Fibroblast of pulmonary artery (primary cell): ENCODE results near the gene IRX4.
"Not testable (repeated sequence)": the region's sequence is repeated elsewhere in the genome, so short reads cannot be mapped to it uniquely, and the experiment has no call there.

Source experiments
- DNase-seq: peaks from one replicate; pipeline ENCODE4 v3.0.0-alpha.2; 2010; ENCODE audit warnings: low read depth
- H3K4me3 ChIP-seq: replicated peaks from 2 replicates; pipeline ENCODE4 v1.5.1; 2011; ENCODE audit warnings: low read depth, mild to moderate bottlenecking, control low read depth, low read length, moderate library complexity
- TF ChIP-seq, protein P1 (sequence below): IDR thresholded peaks from 2 replicates; pipeline ENCODE4 v1.5.1; 2011; ENCODE audit warnings: mild to moderate bottlenecking, control low read depth, low read length, inconsistent platforms; ENCODE audit errors: missing control alignments

IRX4 gene

DNA sequence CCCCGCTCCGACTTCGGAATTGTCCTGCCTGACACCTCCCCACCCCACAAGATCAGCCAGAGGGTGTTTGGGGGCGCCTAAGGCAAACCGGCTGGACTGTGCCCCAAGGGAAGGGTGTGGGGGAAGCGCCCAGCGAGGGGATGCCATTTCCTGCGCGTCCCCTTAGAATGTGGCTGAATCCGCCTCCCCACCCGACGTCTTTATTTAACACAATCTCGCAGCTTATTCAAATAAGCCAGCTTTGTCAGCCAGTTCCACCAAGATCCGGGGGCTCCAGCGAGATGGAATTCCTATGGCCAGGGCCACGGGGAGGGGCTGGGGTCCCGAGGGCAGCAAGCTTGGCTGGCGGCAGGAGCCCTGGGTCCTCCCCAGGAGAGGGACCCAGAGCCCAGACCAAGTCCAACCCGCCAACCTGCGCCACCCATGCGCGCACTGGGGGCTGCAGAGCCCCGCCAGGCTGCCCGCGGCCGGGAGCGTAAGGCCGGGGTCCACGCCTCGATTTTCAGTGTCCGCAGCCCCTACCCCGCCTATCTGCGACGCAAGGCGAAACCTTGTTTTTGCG lies 7.4 kb downstream of the IRX4 start:
- TF ChIP-seq, protein P1, sequence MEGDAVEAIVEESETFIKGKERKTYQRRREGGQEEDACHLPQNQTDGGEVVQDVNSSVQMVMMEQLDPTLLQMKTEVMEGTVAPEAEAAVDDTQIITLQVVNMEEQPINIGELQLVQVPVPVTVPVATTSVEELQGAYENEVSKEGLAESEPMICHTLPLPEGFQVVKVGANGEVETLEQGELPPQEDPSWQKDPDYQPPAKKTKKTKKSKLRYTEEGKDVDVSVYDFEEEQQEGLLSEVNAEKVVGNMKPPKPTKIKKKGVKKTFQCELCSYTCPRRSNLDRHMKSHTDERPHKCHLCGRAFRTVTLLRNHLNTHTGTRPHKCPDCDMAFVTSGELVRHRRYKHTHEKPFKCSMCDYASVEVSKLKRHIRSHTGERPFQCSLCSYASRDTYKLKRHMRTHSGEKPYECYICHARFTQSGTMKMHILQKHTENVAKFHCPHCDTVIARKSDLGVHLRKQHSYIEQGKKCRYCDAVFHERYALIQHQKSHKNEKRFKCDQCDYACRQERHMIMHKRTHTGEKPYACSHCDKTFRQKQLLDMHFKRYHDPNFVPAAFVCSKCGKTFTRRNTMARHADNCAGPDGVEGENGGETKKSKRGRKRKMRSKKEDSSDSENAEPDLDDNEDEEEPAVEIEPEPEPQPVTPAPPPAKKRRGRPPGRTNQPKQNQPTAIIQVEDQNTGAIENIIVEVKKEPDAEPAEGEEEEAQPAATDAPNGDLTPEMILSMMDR = no peak
- DNase-seq = no peak
- H3K4me3 ChIP-seq = no peak overlapping the region

DNA sequence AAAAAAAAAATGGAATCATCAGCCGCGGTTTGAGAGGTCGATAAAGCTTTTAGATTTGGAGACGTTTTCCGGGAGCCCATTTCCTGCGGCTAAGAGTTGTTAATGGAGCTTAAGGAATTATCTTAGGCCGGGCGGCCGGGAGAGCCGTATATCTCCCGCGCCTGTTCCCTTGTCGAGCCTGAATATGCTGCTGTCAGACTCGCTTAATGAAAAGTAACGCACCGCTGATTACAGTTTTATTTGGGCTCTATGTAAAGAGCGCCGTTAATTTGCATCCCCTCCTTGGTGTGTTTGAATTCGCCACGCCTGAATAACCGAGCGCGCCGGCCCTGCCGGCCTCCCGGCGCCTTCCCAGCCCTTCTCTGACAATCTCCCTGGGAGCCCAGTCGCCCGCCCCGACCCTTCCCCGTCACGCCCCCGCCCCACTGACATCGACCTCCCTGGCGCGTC lies 7.9 kb downstream of the IRX4 start:
- TF ChIP-seq, protein P1 = no peak

DNA sequence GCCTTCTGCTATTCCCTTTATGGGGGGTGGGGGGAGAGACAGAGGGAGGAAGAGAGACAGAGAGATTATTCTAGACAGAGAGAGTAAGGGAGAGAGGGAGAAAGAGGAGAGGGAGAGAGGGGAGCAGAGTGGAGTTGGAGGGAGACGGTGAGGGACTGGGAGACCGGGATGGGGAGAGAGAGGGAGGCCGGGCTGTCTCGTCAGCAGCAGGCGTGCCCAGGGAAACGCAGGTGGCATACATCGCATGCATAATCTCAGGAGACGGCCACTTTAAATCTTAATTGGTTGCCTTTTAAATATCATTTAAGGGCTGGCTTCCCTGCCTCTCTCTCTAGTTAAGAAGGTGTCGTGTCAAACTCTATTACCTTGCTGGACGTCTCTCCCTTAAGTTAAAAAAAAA lies 8.4 kb downstream of the IRX4 start:
- TF ChIP-seq, protein P1 = no peak
- no peak overlapping the region for H3K4me3 ChIP-seq
- no peak for DNase-seq

More for the DNA sequence above, 7.9 kb downstream of the IRX4 start:
- H3K4me3 ChIP-seq = no peak overlapping the region
- no peak for DNase-seq

DNA sequence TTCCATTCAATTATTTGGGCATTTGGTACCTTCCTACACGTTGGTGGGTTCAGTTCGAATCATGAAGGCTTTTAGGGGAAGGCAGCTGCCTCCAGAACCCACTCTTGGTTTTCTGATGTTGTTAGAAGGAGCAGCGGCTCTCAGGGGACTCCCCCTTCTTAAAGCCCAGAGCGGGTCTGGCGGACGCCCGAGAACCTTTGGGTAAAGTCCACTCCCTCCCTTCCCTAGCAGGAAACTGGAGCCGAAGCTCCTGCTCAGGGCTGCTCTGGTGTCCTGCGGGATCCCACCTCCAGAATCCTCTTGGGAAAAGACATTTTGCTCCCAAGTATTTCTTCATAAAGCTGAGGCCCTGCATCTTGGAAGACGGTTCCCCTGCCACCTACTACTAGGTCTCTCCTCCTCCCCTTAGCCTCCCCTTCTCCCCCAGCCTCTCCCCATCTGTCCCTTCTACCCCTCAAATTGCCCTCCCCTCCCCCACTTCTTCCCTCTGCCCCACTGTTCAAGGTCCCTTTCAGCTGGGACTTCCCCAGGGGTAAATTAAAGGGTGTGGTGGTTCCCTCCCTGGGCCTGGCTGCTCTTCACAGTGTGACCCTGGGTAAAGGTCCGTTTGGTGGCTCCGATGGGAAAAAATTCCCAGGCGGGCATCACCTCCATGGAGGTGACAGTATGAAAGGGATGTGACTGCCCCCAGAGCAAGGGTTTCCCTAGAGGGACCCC lies 9.3 kb downstream of the IRX4 start:
- TF ChIP-seq, protein P1 = no peak
- no peak for DNase-seq
- H3K4me3 ChIP-seq = no peak overlapping the region

DNA sequence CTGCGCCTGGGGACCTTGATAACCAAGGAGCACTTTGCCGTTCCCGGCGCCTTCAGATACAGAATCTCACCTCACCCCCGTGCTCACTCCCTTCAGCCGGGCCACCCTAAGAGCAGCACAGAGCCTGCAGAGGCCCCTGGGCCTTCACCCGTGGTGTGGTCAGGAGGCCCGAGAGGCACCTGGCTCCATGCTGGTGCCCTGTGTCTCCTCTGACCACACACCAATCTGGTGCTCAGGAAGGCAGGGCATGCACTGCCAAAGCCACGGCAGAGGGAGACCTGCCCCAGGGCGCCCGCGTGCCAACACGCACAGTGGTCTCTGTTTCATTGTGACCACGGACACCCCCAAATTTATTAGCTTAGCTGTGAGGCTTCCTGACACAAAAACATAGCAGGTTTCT lies 11.3 kb downstream of the IRX4 start:
- TF ChIP-seq, protein P1 = no peak
- no peak overlapping the region for H3K4me3 ChIP-seq
- no peak for DNase-seq

DNA sequence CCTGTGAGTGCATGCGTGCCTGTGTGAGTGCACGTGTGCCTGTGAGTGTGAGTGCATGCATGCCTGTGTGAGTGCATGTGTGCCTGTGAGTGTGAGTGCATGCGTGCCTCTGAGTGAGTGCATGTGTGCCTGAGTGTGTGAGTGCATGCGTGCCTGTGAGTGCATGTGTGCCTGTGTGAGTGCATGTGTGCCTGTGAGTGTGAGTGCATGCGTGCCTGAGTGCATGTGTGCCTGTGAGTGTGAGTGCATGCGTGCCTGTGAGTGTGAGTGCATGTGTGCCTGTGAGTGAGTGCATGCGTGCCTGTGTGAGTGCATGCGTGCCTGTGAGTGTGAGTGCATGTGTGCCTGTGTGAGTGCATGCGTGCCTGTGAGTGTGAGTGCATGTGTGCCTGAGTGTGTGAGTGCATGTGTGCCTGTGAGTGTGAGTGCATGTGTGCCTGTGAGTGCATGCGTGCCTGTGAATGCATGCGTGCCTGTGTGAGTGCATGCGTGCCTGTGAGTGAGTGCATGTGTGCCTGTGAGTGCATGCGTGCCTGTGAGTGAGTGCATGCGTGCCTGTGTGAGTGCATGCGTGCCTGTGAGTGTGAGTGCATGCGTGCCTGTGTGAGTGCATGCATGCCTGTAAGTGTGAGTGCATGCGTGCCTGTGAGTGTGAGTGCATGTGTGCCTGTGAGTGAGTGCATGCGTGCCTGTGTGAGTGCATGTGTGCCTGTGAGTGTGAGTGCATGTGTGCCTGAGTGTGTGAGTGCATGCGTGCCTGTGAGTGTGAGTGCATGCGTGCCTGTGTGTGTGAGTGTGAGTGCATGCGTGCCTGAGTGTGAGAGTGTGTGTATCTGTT lies 12.1 kb downstream of the IRX4 start:
- H3K4me3 ChIP-seq, DNase-seq: not testable (repeated sequence)

DNA sequence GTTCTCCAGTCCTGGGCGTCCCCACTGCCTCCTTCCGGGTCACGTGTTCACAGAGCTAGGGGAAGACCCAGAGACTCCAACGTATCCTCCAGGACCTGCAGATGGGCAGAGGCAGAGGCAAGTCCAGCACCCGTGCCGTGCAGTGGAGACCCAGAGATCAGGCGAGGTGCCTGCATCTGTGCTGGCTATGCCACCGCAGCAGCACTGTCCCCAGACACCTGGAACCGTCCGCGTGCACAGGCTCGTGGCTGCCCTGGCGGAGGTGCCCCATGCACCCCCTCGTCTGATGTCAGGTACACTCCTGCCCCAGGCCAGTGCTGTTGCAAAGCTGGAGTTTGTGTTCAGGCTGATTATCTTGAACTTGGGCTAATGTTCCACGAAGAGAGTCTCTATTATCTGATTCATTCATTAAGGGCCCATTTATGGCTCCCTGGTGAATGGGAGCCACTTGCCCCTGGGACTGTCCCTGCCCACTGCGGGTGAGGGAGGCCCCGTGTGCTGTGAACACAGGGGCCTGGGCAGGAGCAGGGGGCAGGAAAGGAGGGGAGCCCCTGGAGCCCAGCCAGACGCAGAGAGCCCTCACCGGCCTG lies 13.7 kb downstream of the IRX4 start:
- DNase-seq = no peak
- no peak overlapping the region for H3K4me3 ChIP-seq
- TF ChIP-seq, protein P1 = no peak
